HepG2 (cell line): Measurements from ENCODE around the gene DFFA. TPM values are rescaled to one million over a fixed set of nuclear protein-coding genes. Genes with fewer than 3 reads are reported as not detected.

Experiments used
- ATF4 ChIP-seq, 2 experiments: fragments of 450-650 bp in 1 of 2; sonication (generic) in 1 of 2; formaldehyde crosslinking; IDR thresholded peaks; 2 replicates each; pipeline versions ENCODE4 v1.5.0 to v1.8.0; 2020 to 2022; ENCODE audit warnings: mild to moderate bottlenecking in 1 of 2, missing genetic modification reagents in 1 of 2
- ATF7-NPFF ChIP-seq: sonication (generic); formaldehyde crosslinking; IDR thresholded peaks from 2 replicates; pipeline ENCODE4 v1.8.1; 2023; ENCODE audit warnings: mild to moderate bottlenecking, low read depth, missing genetic modification reagents, moderate library complexity
- ATRX ChIP-seq: sonication (generic); formaldehyde crosslinking; IDR thresholded peaks from 2 replicates; pipeline ENCODE4 v1.4.0; 2020; ENCODE audit warnings: missing genetic modification reagents, borderline replicate concordance
- ELF1 ChIP-seq: sonication (generic); formaldehyde crosslinking; IDR thresholded peaks from 2 replicates; pipeline ENCODE4 v1.4.0; 2020; ENCODE audit warnings: missing genetic modification reagents
- FOXA1 ChIP-seq, 2 experiments: fragments of 450-650 bp in 1 of 2; sonication (generic) in 1 of 2; formaldehyde crosslinking in 1 of 2; IDR thresholded peaks; 2 replicates each; pipeline versions ENCODE4 v1.4.0 to v1.6.1; 2016 to 2020; ENCODE audit warnings: missing genetic modification reagents in 1 of 2
- MYPOP ChIP-seq: sonication (generic); formaldehyde crosslinking; IDR thresholded peaks from 2 replicates; pipeline ENCODE4 v1.8.1; 2023; ENCODE audit warnings: mild to moderate bottlenecking, moderate library complexity, missing genetic modification reagents
- NFIB ChIP-seq: sonication (generic); formaldehyde crosslinking; IDR thresholded peaks from 2 replicates; pipeline ENCODE4 v1.9.0; 2021; ENCODE audit warnings: missing genetic modification reagents, mild to moderate bottlenecking, borderline replicate concordance
- NFRKB ChIP-seq: fragments of 450-650 bp; IDR thresholded peaks from 2 replicates; pipeline ENCODE4 v1.6.1; 2017
- NR2C2 ChIP-seq: sonication (generic); formaldehyde crosslinking; IDR thresholded peaks from 2 replicates; pipeline ENCODE4 v1.4.0; 2020; ENCODE audit warnings: missing genetic modification reagents, mild to moderate bottlenecking, moderate library complexity, borderline replicate concordance
- NR2F1 ChIP-seq, 2 experiments: fragments of 450-650 bp in 1 of 2; formaldehyde crosslinking in 1 of 2; IDR thresholded peaks; 2 replicates each; pipeline versions ENCODE4 v1.5.0 to v1.6.1; 2016 to 2020; ENCODE audit warnings: mild to moderate bottlenecking in 1 of 2, missing compliant biosample characterization in 1 of 2, missing genetic modification reagents in 1 of 2, moderate library complexity in 1 of 2
- PBX3 ChIP-seq: sonication (generic); formaldehyde crosslinking; IDR thresholded peaks from 2 replicates; pipeline ENCODE4 v1.8.1; 2023; ENCODE audit warnings: missing genetic modification reagents, inconsistent platforms, borderline replicate concordance
- SETDB1 ChIP-seq: sonication (generic); formaldehyde crosslinking; IDR thresholded peaks from 2 replicates; pipeline ENCODE4 v1.5.1; 2020; ENCODE audit warnings: missing genetic modification reagents, mild to moderate bottlenecking, borderline replicate concordance
- TRIM22 ChIP-seq: fragments of 450-650 bp; IDR thresholded peaks from 2 replicates; pipeline ENCODE4 v1.6.1; 2017
- ZBTB34 ChIP-seq: sonication (generic); formaldehyde crosslinking; IDR thresholded peaks from 2 replicates; pipeline ENCODE4 v1.8.0; 2022; ENCODE audit warnings: mild to moderate bottlenecking, missing genetic modification reagents
- ZFP62 ChIP-seq: sonication (generic); formaldehyde crosslinking; IDR thresholded peaks from 2 replicates; pipeline ENCODE4 v1.4.0; 2020; ENCODE audit warnings: missing genetic modification reagents
- ZFY ChIP-seq: sonication (generic); formaldehyde crosslinking; IDR thresholded peaks from 2 replicates; pipeline ENCODE4 v1.4.0; 2020; ENCODE audit warnings: missing genetic modification reagents
- ZNF343 ChIP-seq: sonication (generic); formaldehyde crosslinking; IDR thresholded peaks from 2 replicates; pipeline ENCODE4 v1.4.0; 2020; ENCODE audit warnings: mild to moderate bottlenecking, missing genetic modification reagents
- ZNF75D ChIP-seq: sonication (generic); formaldehyde crosslinking; IDR thresholded peaks from 2 replicates; pipeline ENCODE4 v1.8.1; 2023; ENCODE audit warnings: missing genetic modification reagents, mild to moderate bottlenecking, borderline replicate concordance
- ZNF790 ChIP-seq: sonication (generic); formaldehyde crosslinking; IDR thresholded peaks from 2 replicates; pipeline ENCODE4 v1.8.0; 2022; ENCODE audit warnings: missing genetic modification reagents, mild to moderate bottlenecking, borderline replicate concordance
- ZSCAN5A ChIP-seq: sonication (generic); formaldehyde crosslinking; IDR thresholded peaks from 2 replicates; pipeline ENCODE4 v1.8.0; 2022; ENCODE audit warnings: mild to moderate bottlenecking, missing genetic modification reagents, borderline replicate concordance
- polyA plus RNA-seq, 8 experiments: library from polyadenylated mRNA; depleted of rRNA in 3 of 8; stranded (reverse) in 7 of 8; unstranded in 1 of 8; fragments of >200 nt; fragmentation: Illumina TruSeq in 4 of 8; extraction: Trizol in 4 of 8; gene quantifications; 2 replicates each; pipeline versions ENCODE4 v1.2.1 to v1.2.3, GENCODE V29; 2011 to 2016; ENCODE audit warnings: low read depth in 4 of 8, missing spikeins in 1 of 8, mixed read lengths in 1 of 8; ENCODE audit not compliant: insufficient read depth in 1 of 8
- total RNA-seq, 5 experiments: library from RNA; depleted of rRNA; stranded (reverse); fragments of >200 nt; fragmentation: Illumina TruSeq; extraction: Trizol; gene quantifications; 2 replicates each; pipeline ENCODE4 v1.2.3, GENCODE V29; 2016; ENCODE audit warnings: low read depth in 1 of 5

The DFFA gene
- total and polyA plus RNA-seq, 2 of the 13 experiments (the other 11 are each of a cell fraction or from before 2014, with no cell fraction given): 16.5 to 33.9 TPM

- TF ChIP-seq ZSCAN5A: peak; percentile 71; the same call in 1 of the 2 replicates
- no peak for TF ChIP-seq NFIB (CRISPR knock-in tag)
- peak; percentile 20; the same call in 1 of the 2 replicates for TF ChIP-seq ZNF790 (CRISPR knock-in tag)
- no peak for TF ChIP-seq NR2F1 (CRISPR knock-in tag; IDR thresholded peaks at IDR 0.05)
- 0 out of 2 replicates have a peak, but pooled peaks have one; percentile 75 for TF ChIP-seq PBX3 (CRISPR knock-in tag)
- TF ChIP-seq ZFP62 (CRISPR knock-in tag): no peak
- TF ChIP-seq ATF4 (CRISPR knock-in tag; IDR thresholded peaks at IDR 0.05): peak in 1 of 2 experiments; percentile 85; a peak in 2 of 4 replicates
- TF ChIP-seq ZNF75D (CRISPR knock-in tag): no peak
- TF ChIP-seq ZFY (CRISPR knock-in tag): peak; percentile 96
- peak; percentile 89 for TF ChIP-seq ZNF343
- TF ChIP-seq SETDB1 (CRISPR knock-in tag): no peak
- TF ChIP-seq ELF1: peak; percentile 58
- TF ChIP-seq NFRKB: no peak
- no peak for TF ChIP-seq ATRX
- peak; percentile 74; the same call in 1 of the 2 replicates for TF ChIP-seq NR2C2 (CRISPR knock-in tag)
- TF ChIP-seq FOXA1 (IDR thresholded peaks at IDR 0.05): no peak
- TF ChIP-seq FOXA1 (CRISPR knock-in tag; IDR thresholded peaks at IDR 0.05): peak; percentile 42
- peak; percentile 76; the same call in 1 of the 2 replicates for TF ChIP-seq ZBTB34 (CRISPR knock-in tag)
- peak; percentile 99 for TF ChIP-seq ATF7-NPFF (CRISPR knock-in tag)
- no peak for TF ChIP-seq TRIM22
- peak; percentile 92; the same call in 1 of the 2 replicates for TF ChIP-seq MYPOP (CRISPR knock-in tag)
Measured at GRCh38 chr1:10430216-10431069, 41.9 kb downstream of the DFFA start, which contains the start of gene CENPS (continued).
